ENCODE results near the gene ETV5. TPM values are rescaled to one million over a fixed set of nuclear protein-coding genes. Genes with fewer than 3 reads are reported as not detected.

ETV5 gene
- total and polyA plus RNA-seq, 2 of the 4 experiments (the other 2 are of a cell fraction), result 15.7 to 20.1 TPM

GRCh38 chr3:186012137-186012536 lies 96.8 kb downstream of the ETV5 start:
- dilution Hi-C loops (cut with HindIII; ENCODE audit: low sequenced_read_pairs, unreplicated experiment) (no loop called here), intact Hi-C loops (cut with micrococcal nuclease) (no loop called here), in situ Hi-C loops (cut with MboI; ENCODE audit: low sequenced_read_pairs) (no loop called here)
- H3K9me1 ChIP-seq (ENCODE audit: insufficient read depth, low read length), result no peaks in the 10 kb centered on the region
- H3K9me3 ChIP-seq (ENCODE audit: control insufficient read depth, insufficient read depth, low read length), result peaks cover 5% of the 10 kb centered on the region; the same call in 1 of the 2 replicates
- ChIA-PET CTCF (no interaction called here), POLR2A (ENCODE audit: unreplicated experiment) (no interaction called here)
- H4K8ac ChIP-seq (ENCODE audit: low read depth in 2 of 2, low read length in 2 of 2), result no peak overlapping the region
- DNase-seq, result no peak
- H2AFZ ChIP-seq (replicated peaks; ENCODE audit: low read length, poor library complexity), result no peak overlapping the region
- H3K79me1 ChIP-seq (ENCODE audit: low read depth in 1 of 2, low read length in 2 of 2), result no peaks in the 10 kb centered on the region
- no peak overlapping the region for H3K18ac ChIP-seq (ENCODE audit: low read depth, low read length)
- H3K14ac ChIP-seq (replicated peaks; ENCODE audit: low read depth, low read length), result no peak overlapping the region
- no peak overlapping the region for H2BK120ac ChIP-seq (ENCODE audit: low read depth, low read length)
- H2BK15ac ChIP-seq (ENCODE audit: low read depth, low read length), result no peak overlapping the region
- no peak overlapping the region for H3K4ac ChIP-seq (ENCODE audit: low read depth, low read length)
- H3K4me2 ChIP-seq (ENCODE audit: low read depth, low read length), result no peak overlapping the region
- no peak overlapping the region for H2AK9ac ChIP-seq (replicated peaks; ENCODE audit: low read depth, low read length, poor library complexity)
- H4K20me1 ChIP-seq (ENCODE audit: insufficient read depth, low read length), result no peaks in the 10 kb centered on the region
- no peaks in the 10 kb centered on the region for H3K4me1 ChIP-seq (ENCODE audit: control insufficient read depth, insufficient read depth, low read length)
- H4K5ac ChIP-seq (ENCODE audit: low read depth, low read length), result no peak overlapping the region
- peaks cover 6% of the 10 kb centered on the region; the same call in 1 of the 2 replicates for H3K27me3 ChIP-seq (ENCODE audit: control insufficient read depth, insufficient read depth, low read length)
- WGBS, 2 experiments (ENCODE audit: extremely low coverage in 2 of 2, insufficient read length in 1 of 2), result 100% methylated on average over 1 of the region's 4 CpGs; no CpG with 5 or more reads in 1 of the 2 experiments
- H3K4me3 ChIP-seq (ENCODE audit: insufficient read depth, low read depth, low read length), result no peak overlapping the region
- H4K91ac ChIP-seq (ENCODE audit: insufficient read depth, low read depth, low read length), result no peak overlapping the region
- H2AK5ac ChIP-seq (ENCODE audit: low read depth, low read length), result no peak overlapping the region
- H3K56ac ChIP-seq (ENCODE audit: extremely low read depth, insufficient read depth, low read length), result no peak overlapping the region
- ATAC-seq (ENCODE audit: low read depth), result no peak
- no TSS peak for BruUV-seq (replicated peaks)
- TF ChIP-seq MXI1 (IDR thresholded peaks at IDR 0.05; ENCODE audit: borderline replicate concordance, low read depth, low read length) (no peak), NFE2L2 (IDR thresholded peaks at IDR 0.05; ENCODE audit: low read depth, low read length) (no peak), POLR2A (IDR thresholded peaks at IDR 0.05; ENCODE audit: low read depth, low read length) (no peak), RFX5 (IDR thresholded peaks at IDR 0.05; ENCODE audit: low read depth, low read length) (no peak), SMC3 (IDR thresholded peaks at IDR 0.05; ENCODE audit: low read depth, low read length) (no peak), MAZ (IDR thresholded peaks at IDR 0.05; ENCODE audit: borderline replicate concordance, low read depth, low read length) (no peak), USF2 (IDR thresholded peaks at IDR 0.05; ENCODE audit: low read depth, low read length) (no peak)
- H3K27ac ChIP-seq (ENCODE audit: insufficient read depth, low read length), result no peak overlapping the region
- no peak overlapping the region for H2BK5ac ChIP-seq (ENCODE audit: low read depth, low read length, poor library complexity, severe bottlenecking)
- no peak overlapping the region for H3K23ac ChIP-seq (ENCODE audit: low read depth, low read length)
- no peaks in the 10 kb centered on the region for H3K36me3 ChIP-seq (ENCODE audit: control insufficient read depth, insufficient read depth, low read length)
- H3K9ac ChIP-seq (ENCODE audit: low read depth, low read length), result no peak overlapping the region
- no peak overlapping the region for H2BK20ac ChIP-seq (ENCODE audit: low read depth, low read length)

Measured in IMR-90 (cell line).